ENCODE data around the gene PTPRN2.
"Not testable (repeated sequence)": the region's sequence is repeated elsewhere in the genome, so short reads cannot be mapped to it uniquely, and the experiment has no call there.

PTPRN2 gene

DNA sequence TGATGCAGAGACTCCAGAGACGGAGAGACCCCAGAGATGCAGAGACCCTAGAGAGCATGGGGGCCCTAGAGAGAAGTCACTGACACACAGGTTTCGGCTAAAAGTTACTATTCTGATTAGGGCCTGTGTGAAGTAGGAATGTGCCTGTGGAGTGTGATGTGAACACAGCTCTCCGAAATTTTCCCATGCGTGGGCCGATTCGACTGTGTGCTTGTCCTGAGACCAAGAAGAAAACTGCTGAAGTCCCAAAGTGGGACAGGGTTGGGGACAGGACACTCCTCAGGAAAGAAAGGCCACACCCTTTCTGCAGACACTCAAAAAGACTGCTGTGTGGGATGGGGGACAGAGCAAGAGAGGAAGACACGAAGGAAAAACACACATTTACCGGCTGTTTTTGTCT lies 533.5 kb downstream of the PTPRN2 start:
- H3K27me3 ChIP-seq (ENCODE audit: control insufficient read depth, insufficient read depth, low read length): no peaks in the 10 kb centered on the region
- no peaks in the 10 kb centered on the region for H3K4me1 ChIP-seq (ENCODE audit: control insufficient read depth, insufficient read depth, low read length)
- H3K9ac ChIP-seq (ENCODE audit: low read length): no peak overlapping the region
- no peaks in the 10 kb centered on the region for H3K36me3 ChIP-seq (ENCODE audit: control insufficient read depth, insufficient read depth, low read length)
- H3K4me3 ChIP-seq (ENCODE audit: low read depth, low read length): no peak overlapping the region
- no peak overlapping the region for H3K27ac ChIP-seq (ENCODE audit: low read depth, low read length)
- H3K9me3 ChIP-seq (ENCODE audit: control insufficient read depth, insufficient read depth, low read depth, low read length): peaks cover 35% of the 10 kb centered on the region; the same call in 1 of the 2 replicates

DNA sequence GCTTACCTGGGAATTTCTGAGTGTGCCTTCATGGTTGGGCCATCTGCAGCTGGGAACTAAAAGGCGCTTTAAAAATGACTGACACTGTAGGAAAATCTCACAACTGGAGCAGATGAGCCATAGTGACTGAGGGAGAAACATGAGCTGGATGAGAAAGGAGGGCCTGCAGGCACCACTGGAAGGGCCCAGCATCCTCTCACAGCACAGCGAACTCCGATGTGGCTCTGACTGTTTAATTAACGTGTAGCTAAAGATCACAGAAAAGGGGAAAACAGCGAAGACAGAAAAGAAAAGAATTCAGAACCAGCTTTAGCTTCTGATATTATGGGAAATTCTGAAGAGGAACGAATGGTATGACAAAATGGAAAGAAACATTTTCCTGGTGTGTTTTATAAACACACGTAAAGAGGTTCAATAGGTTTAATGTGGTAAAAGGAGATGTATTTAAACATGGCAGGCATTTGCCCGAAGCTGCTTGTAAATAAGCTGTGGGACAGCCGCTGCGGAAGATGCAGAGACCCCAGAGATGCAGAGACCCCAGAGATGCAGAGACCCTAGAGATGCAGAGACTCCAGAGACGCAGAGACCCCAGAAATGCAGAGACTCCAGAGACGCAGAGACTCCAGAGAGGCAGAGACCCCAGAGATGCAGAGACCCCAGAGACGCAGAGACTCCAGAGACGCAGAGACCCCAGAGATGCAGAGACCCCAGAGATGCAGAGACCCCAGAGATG lies 534.3 kb downstream of the PTPRN2 start:
- Histone ChIP-seq H3K27ac (ENCODE audit: low read depth, low read length) (no peak overlapping the region), H3K27me3 (ENCODE audit: control insufficient read depth, insufficient read depth, low read length) (no peaks in the 10 kb centered on the region), H3K9ac (ENCODE audit: low read length) (no peak overlapping the region), H3K36me3 (ENCODE audit: control insufficient read depth, insufficient read depth, low read length) (no peaks in the 10 kb centered on the region), H3K4me1 (ENCODE audit: control insufficient read depth, insufficient read depth, low read length) (no peaks in the 10 kb centered on the region), H3K4me3 (ENCODE audit: low read depth, low read length) (no peak overlapping the region), H3K9me3 (ENCODE audit: control insufficient read depth, insufficient read depth, low read depth, low read length) (peaks cover 39% of the 10 kb centered on the region; the same call in 1 of the 2 replicates)

- Histone ChIP-seq H3K27me3 (ENCODE audit: control insufficient read depth, insufficient read depth, low read length) (no peaks in the 10 kb centered on the region), H3K27ac (ENCODE audit: low read depth, low read length) (no peak overlapping the region), H3K9me3 (ENCODE audit: control insufficient read depth, insufficient read depth, low read depth, low read length) (peaks cover 32% of the 10 kb centered on the region; the same call in 1 of the 2 replicates), H3K4me3 (ENCODE audit: low read depth, low read length) (no peak overlapping the region), H3K9ac (ENCODE audit: low read length) (no peak overlapping the region), H3K36me3 (ENCODE audit: control insufficient read depth, insufficient read depth, low read length) (no peaks in the 10 kb centered on the region), H3K4me1 (ENCODE audit: control insufficient read depth, insufficient read depth, low read length) (no peaks in the 10 kb centered on the region)
These were observed 535.1 kb downstream of the PTPRN2 start for GRCh38 chr7:158052381-158053060.

- Histone ChIP-seq H3K27me3 (ENCODE audit: control insufficient read depth, insufficient read depth, low read length) (no peaks in the 10 kb centered on the region), H3K9me3 (ENCODE audit: control insufficient read depth, insufficient read depth, low read depth, low read length) (peaks cover 26% of the 10 kb centered on the region; the same call in 1 of the 2 replicates)
These were observed 535.8 kb downstream of the PTPRN2 start for GRCh38 chr7:158051776-158052175.

DNA sequence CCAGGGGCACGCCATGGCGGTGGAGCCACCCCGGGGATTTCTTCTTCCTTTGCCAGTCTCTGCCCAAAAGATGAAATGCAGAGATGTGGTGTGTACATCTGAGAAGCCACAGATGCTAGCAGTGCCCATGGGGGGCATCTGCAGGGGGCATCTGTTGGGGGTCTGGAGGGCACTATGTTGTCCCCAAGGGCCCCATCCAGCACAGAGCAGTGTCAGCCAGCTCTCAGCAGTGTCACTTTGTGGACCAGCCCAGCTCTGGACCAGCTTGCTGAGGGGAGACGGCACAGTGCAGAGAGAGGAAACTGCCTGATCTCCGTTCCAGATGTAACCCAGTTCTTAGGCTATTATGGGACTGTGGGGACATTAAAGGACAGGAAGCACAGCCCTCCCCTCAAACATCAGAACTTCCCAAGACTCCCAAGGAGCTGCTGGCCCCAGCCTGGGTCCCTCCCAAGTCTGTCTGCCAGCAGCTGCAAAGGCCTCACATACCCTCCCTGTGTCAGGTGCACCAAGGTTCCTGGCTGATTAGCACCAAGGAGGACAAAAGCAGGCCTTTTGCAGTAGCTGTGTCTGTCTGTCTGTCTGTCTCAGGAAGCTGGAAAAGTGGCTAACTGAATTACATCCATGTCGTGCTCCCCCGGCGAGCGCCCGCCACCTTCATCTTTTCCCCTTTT lies 536.5 kb downstream of the PTPRN2 start:
- Histone ChIP-seq H3K27ac (ENCODE audit: low read depth, low read length) (no peak overlapping the region), H3K27me3 (ENCODE audit: control insufficient read depth, insufficient read depth, low read length) (no peaks in the 10 kb centered on the region), H3K4me3 (ENCODE audit: low read depth, low read length) (no peak overlapping the region), H3K4me1 (ENCODE audit: control insufficient read depth, insufficient read depth, low read length) (no peaks in the 10 kb centered on the region), H3K9me3 (ENCODE audit: control insufficient read depth, insufficient read depth, low read depth, low read length) (peaks cover 20% of the 10 kb centered on the region; the same call in 1 of the 2 replicates), H3K9ac (ENCODE audit: low read length) (no peak overlapping the region), H3K36me3 (ENCODE audit: control insufficient read depth, insufficient read depth, low read length) (no peaks in the 10 kb centered on the region)

More at GRCh38 chr7:158051776-158052175, 535.8 kb downstream of the PTPRN2 start:
- no peak overlapping the region for H3K4me3 ChIP-seq (ENCODE audit: low read depth, low read length)
- H3K4me1 ChIP-seq (ENCODE audit: control insufficient read depth, insufficient read depth, low read length): no peaks in the 10 kb centered on the region
- H3K27ac ChIP-seq (ENCODE audit: low read depth, low read length): no peak overlapping the region
- H3K36me3 ChIP-seq (ENCODE audit: control insufficient read depth, insufficient read depth, low read length): no peaks in the 10 kb centered on the region
- H3K9ac ChIP-seq (ENCODE audit: low read length): no peak overlapping the region

DNA sequence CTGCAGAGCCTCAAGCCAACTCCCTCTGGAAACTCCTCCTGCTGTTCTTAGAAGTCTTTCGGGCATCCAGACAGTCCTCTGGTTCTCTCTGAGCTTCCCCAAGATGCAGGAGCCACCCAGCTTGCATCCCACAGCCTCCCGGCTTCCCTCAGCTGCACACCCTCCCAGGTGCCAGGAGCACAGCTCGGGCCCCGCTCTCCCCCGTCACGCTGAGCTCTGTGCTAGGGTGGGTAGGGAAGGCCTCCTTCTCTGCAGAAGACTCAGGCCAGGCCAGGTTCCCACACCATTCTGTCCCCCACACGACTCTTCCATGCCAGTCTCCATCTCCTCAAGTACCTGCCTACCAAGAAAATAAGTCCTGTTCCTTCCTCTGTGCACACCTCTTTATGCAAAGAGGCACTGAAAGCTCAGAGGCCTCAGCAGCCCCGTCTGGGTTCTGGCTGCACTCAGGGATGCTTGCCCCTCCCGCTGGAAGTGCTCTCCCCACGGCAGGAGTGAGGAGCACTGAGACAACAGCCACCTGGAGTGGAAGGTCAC lies 537.1 kb downstream of the PTPRN2 start:
- peaks cover 16% of the 10 kb centered on the region; the same call in 1 of the 2 replicates for H3K9me3 ChIP-seq (ENCODE audit: control insufficient read depth, insufficient read depth, low read depth, low read length)
- no peaks in the 10 kb centered on the region for H3K27me3 ChIP-seq (ENCODE audit: control insufficient read depth, insufficient read depth, low read length)
- no peak overlapping the region for H3K9ac ChIP-seq (ENCODE audit: low read length)
- H3K27ac ChIP-seq (ENCODE audit: low read depth, low read length): no peak overlapping the region
- H3K4me3 ChIP-seq (ENCODE audit: low read depth, low read length): no peak overlapping the region
- no peaks in the 10 kb centered on the region for H3K4me1 ChIP-seq (ENCODE audit: control insufficient read depth, insufficient read depth, low read length)
- no peaks in the 10 kb centered on the region for H3K36me3 ChIP-seq (ENCODE audit: control insufficient read depth, insufficient read depth, low read length)

GRCh38 chr7:158049271-158049670 lies 538.4 kb downstream of the PTPRN2 start:
- Histone ChIP-seq H3K27ac (ENCODE audit: low read depth, low read length) (no peak overlapping the region), H3K4me1 (ENCODE audit: control insufficient read depth, insufficient read depth, low read length) (no peaks in the 10 kb centered on the region), H3K36me3 (ENCODE audit: control insufficient read depth, insufficient read depth, low read length) (no peaks in the 10 kb centered on the region), H3K4me3 (ENCODE audit: low read depth, low read length) (no peak overlapping the region), H3K9ac (ENCODE audit: low read length) (no peak overlapping the region), H3K27me3 (ENCODE audit: control insufficient read depth, insufficient read depth, low read length) (no peaks in the 10 kb centered on the region), H3K9me3 (ENCODE audit: control insufficient read depth, insufficient read depth, low read depth, low read length) (peaks cover 11% of the 10 kb centered on the region; the same call in 1 of the 2 replicates)

- Histone ChIP-seq H3K9me3 (ENCODE audit: control insufficient read depth, insufficient read depth, low read depth, low read length) (peaks cover 11% of the 10 kb centered on the region; the same call in 1 of the 2 replicates), H3K4me3 (ENCODE audit: low read depth, low read length) (no peak overlapping the region), H3K27ac (ENCODE audit: low read depth, low read length) (no peak overlapping the region), H3K9ac (ENCODE audit: low read length) (no peak overlapping the region), H3K36me3 (ENCODE audit: control insufficient read depth, insufficient read depth, low read length) (no peaks in the 10 kb centered on the region), H3K4me1 (ENCODE audit: control insufficient read depth, insufficient read depth, low read length) (0 out of 2 replicates have a peak, but pooled peaks cover 3% of the 10 kb centered on the region), H3K27me3 (ENCODE audit: control insufficient read depth, insufficient read depth, low read length) (no peaks in the 10 kb centered on the region)
These were observed 539.1 kb downstream of the PTPRN2 start for GRCh38 chr7:158048569-158048968.

- no peak overlapping the region for H3K27ac ChIP-seq (ENCODE audit: low read depth, low read length)
- H3K4me1 ChIP-seq (ENCODE audit: control insufficient read depth, insufficient read depth, low read length): 0 out of 2 replicates have a peak, but pooled peaks cover 4% of the 10 kb centered on the region
- no peaks in the 10 kb centered on the region for H3K36me3 ChIP-seq (ENCODE audit: control insufficient read depth, insufficient read depth, low read length)
- no peak overlapping the region for H3K4me3 ChIP-seq (ENCODE audit: low read depth, low read length)
- H3K9ac ChIP-seq (ENCODE audit: low read length): no peak overlapping the region
- no peaks in the 10 kb centered on the region for H3K27me3 ChIP-seq (ENCODE audit: control insufficient read depth, insufficient read depth, low read length)
- H3K9me3 ChIP-seq (ENCODE audit: control insufficient read depth, insufficient read depth, low read depth, low read length): peaks cover 11% of the 10 kb centered on the region; the same call in 1 of the 2 replicates
These were observed 540.1 kb downstream of the PTPRN2 start for GRCh38 chr7:158047391-158048059.

DNA sequence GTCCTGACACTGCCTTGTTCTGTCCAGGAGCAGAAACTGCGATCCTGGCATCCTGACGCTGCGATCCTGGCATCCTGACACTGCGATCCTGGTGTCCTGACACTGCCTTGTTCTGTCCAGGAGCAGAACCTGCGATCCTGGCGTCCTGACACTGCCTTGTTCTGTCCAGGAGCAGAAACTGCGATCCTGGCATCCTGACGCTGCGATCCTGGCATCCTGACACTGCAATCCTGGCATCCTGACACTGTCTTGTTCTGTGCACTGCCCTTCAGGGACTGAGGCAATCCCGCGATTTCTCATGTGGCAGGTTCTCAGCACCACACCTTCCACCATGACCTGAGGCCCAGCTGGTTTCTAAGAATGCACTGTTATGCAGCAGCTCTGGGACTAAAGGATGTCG lies 541.4 kb downstream of the PTPRN2 start:
- not testable (repeated sequence) for H3K27me3 ChIP-seq (ENCODE audit: control insufficient read depth, insufficient read depth, low read length); H3K36me3 ChIP-seq (ENCODE audit: control insufficient read depth, insufficient read depth, low read length); H3K4me1 ChIP-seq (ENCODE audit: control insufficient read depth, insufficient read depth, low read length); H3K9ac ChIP-seq (ENCODE audit: low read length); H3K27ac ChIP-seq (ENCODE audit: low read depth, low read length); H3K4me3 ChIP-seq (ENCODE audit: low read depth, low read length)
- peaks cover 11% of the 10 kb centered on the region; the same call in 1 of the 2 replicates for H3K9me3 ChIP-seq (ENCODE audit: control insufficient read depth, insufficient read depth, low read depth, low read length)
